Natural killer cell (primary cell): ENCODE data around the gene LRIG1. TPM values are rescaled to one million over a fixed set of nuclear protein-coding genes. Genes with fewer than 3 reads are reported as not detected.

Experiments
- ATAC-seq, 3 donors: fragments of 150-1000 bp in 2 of 3; fragments of 200-7000 bp in 1 of 3; cut with Tn5 transposase; 1 replicate in 1 of 3; 2 replicates in 2 of 3; pipeline ENCODE4 v1.10.0; 2021; ENCODE audit warnings: mild to moderate bottlenecking in 2 of 3, moderate library complexity in 2 of 3
- DNase-seq, 2 donors: peaks; one replicate each; pipeline versions ENCODE4 v3.0.0 to v3.0.0-alpha.2; 2013 to 2021; ENCODE audit warnings: mixed read lengths in 1 of 2
- H3K27ac ChIP-seq: one replicate; pipeline ENCODE4 v1.5.1; 2013; ENCODE audit warnings: mild to moderate bottlenecking, low read length
- H3K27me3 ChIP-seq: one replicate; pipeline ENCODE4 v1.6.1; 2013; ENCODE audit warnings: low read length; ENCODE audit not compliant: control insufficient read depth, insufficient read depth
- H3K36me3 ChIP-seq: one replicate; pipeline ENCODE4 v1.6.1; 2013; ENCODE audit warnings: low read length; ENCODE audit not compliant: control insufficient read depth, insufficient read depth
- H3K4me1 ChIP-seq: one replicate; pipeline ENCODE4 v1.6.1; 2013; ENCODE audit warnings: low read length; ENCODE audit not compliant: control insufficient read depth, insufficient read depth
- H3K4me3 ChIP-seq: one replicate; pipeline ENCODE4 v1.5.1; 2013; ENCODE audit warnings: low read length
- H3K9me3 ChIP-seq: one replicate; pipeline ENCODE4 v1.6.1; 2013; ENCODE audit warnings: low read length; ENCODE audit not compliant: control insufficient read depth, insufficient read depth
- H3K27ac Mint-ChIP-seq, 2 donors: one replicate each; pipeline ENCODE4 v1.8.0; 2022; ENCODE audit warnings: mild to moderate bottlenecking in 2 of 2, mixed read lengths in 2 of 2, moderate library complexity in 1 of 2
- H3K27me3 Mint-ChIP-seq, 2 donors: one replicate each; pipeline ENCODE4 v1.8.0; 2022; ENCODE audit warnings: low read depth in 2 of 2, mixed read lengths in 2 of 2
- H3K36me3 Mint-ChIP-seq: one replicate; pipeline ENCODE4 v1.8.0; 2022; ENCODE audit warnings: mixed read lengths
- H3K4me1 Mint-ChIP-seq, 2 donors: one replicate each; pipeline ENCODE4 v1.8.0; 2022; ENCODE audit warnings: mixed read lengths in 2 of 2
- H3K4me3 Mint-ChIP-seq: one replicate; pipeline ENCODE4 v1.8.0; 2022; ENCODE audit warnings: mild to moderate bottlenecking, moderate library complexity, mixed read lengths
- H3K9me3 Mint-ChIP-seq, 2 donors: one replicate each; pipeline ENCODE4 v1.8.0; 2022; ENCODE audit warnings: mixed read lengths in 2 of 2
- CTCF ChIP-seq: fragments of 200-600 bp; IDR thresholded peaks from one replicate; pipeline ENCODE4 v1.8.0; 2022; ENCODE audit warnings: antibody characterized with exemption
- WGBS: methylation state at CpG from one replicate; pipeline ENCODE4 v1.1.7; 2013; ENCODE audit warnings: missing lambda C conversion rate; ENCODE audit not compliant: insufficient coverage; 5-methylcytosine and 5-hydroxymethylcytosine counted together
- intact Hi-C: fragments of 100-400 bp; cut with micrococcal nuclease; formaldehyde crosslinking; loops from one replicate; pipeline ENCODE4 v1.14.2; 2022
- total RNA-seq, 4 donors: library from RNA; stranded (reverse); fragments of 120-200 nt in 1 of 4; gene quantifications; one replicate each; pipeline versions ENCODE4 v1.2.3 to v1.2.4, GENCODE V29; 2013 to 2022

LRIG1 gene
- total RNA-seq, 3 donors from 2014 or later (not counting 1 experiment from before 2014, with no cell fraction given): 5.5 to 10.6 (median 8.5) TPM

- intact Hi-C loops: loop anchor here (5.0 kb wide), 1 partner anchor 169 kb away; no protein-coding TSS in a partner anchor
- H3K4me3 ChIP-seq: no peak overlapping the region
- H3K36me3 Mint-ChIP-seq: no peaks in the 10 kb centered on the region
- no peaks in the 10 kb centered on the region for H3K9me3 ChIP-seq
- H3K27me3 Mint-ChIP-seq: peaks cover 12 to 15% of the 10 kb centered on the region in 2 donors
- ATAC-seq (no peak), DNase-seq (no peak)
- WGBS: 96% methylated on average over 10 of the region's 10 CpGs
- no peaks in the 10 kb centered on the region for H3K27me3 ChIP-seq
- H3K27ac ChIP-seq: no peak overlapping the region
- TF ChIP-seq CTCF: no peak
- H3K4me1 ChIP-seq: peaks cover 9% of the 10 kb centered on the region
- H3K27ac Mint-ChIP-seq: no peak overlapping the region
- H3K36me3 ChIP-seq: no peaks in the 10 kb centered on the region
- H3K9me3 Mint-ChIP-seq: no peaks in the 10 kb centered on the region
- no peak overlapping the region for H3K4me3 Mint-ChIP-seq
- peaks cover 18 to 21% of the 10 kb centered on the region in 2 donors for H3K4me1 Mint-ChIP-seq
Observed at GRCh38 chr3:66470956-66471686, 29.7 kb downstream of the LRIG1 start.

GRCh38 chr3:66470285-66470684, 30.5 kb downstream of the LRIG1 start:
- Histone ChIP-seq H3K4me3 (no peak overlapping the region), H3K27me3 (no peaks in the 10 kb centered on the region), H3K27ac (no peak overlapping the region), H3K36me3 (no peaks in the 10 kb centered on the region), H3K4me1 (peaks cover 9% of the 10 kb centered on the region), H3K9me3 (no peaks in the 10 kb centered on the region)
- Mint-ChIP-seq H3K27me3 (peaks cover 12 to 15% of the 10 kb centered on the region in 2 donors), H3K36me3 (no peaks in the 10 kb centered on the region), H3K9me3 (no peaks in the 10 kb centered on the region), H3K4me3 (no peak overlapping the region), H3K4me1 (peaks cover 18 to 21% of the 10 kb centered on the region in 2 donors), H3K27ac (no peak overlapping the region)
- ATAC-seq (no peak), DNase-seq (no peak)
- WGBS: 95% methylated on average over 5 of the region's 5 CpGs
- TF ChIP-seq CTCF: no peak
- intact Hi-C loops: loop anchor here (5.0 kb wide), 1 partner anchor 168 kb away; no protein-coding TSS in a partner anchor

- H3K36me3 Mint-ChIP-seq: no peaks in the 10 kb centered on the region
- H3K4me1 Mint-ChIP-seq: peaks cover 18 to 20% of the 10 kb centered on the region in 2 donors
- H3K27ac Mint-ChIP-seq: no peak overlapping the region
- H3K27me3 ChIP-seq: no peaks in the 10 kb centered on the region
- no peak for TF ChIP-seq CTCF
- ATAC-seq (no peak), DNase-seq (no peak)
- no peak overlapping the region for H3K4me3 Mint-ChIP-seq
- peaks cover 9% of the 10 kb centered on the region for H3K4me1 ChIP-seq
- no peak overlapping the region for H3K27ac ChIP-seq
- no peak overlapping the region for H3K4me3 ChIP-seq
- H3K9me3 ChIP-seq: no peaks in the 10 kb centered on the region
- intact Hi-C loops: no loop called here
- H3K36me3 ChIP-seq: no peaks in the 10 kb centered on the region
- no peaks in the 10 kb centered on the region for H3K9me3 Mint-ChIP-seq
- peaks cover 11 to 15% of the 10 kb centered on the region in 2 donors for H3K27me3 Mint-ChIP-seq
- 87% methylated on average over 4 of the region's 4 CpGs for WGBS
Observed at GRCh38 chr3:66469220-66469640, 31.6 kb downstream of the LRIG1 start.
